NCI-H128 (cell line): ENCODE measurements around the gene MOGAT3.

Source experiments
- DNase-seq: peaks from one replicate; lab custom pipeline; 2025; ENCODE audit not compliant: unreplicated experiment; lab: John Stamatoyannopoulos, UW

Gene MOGAT3, protein sequence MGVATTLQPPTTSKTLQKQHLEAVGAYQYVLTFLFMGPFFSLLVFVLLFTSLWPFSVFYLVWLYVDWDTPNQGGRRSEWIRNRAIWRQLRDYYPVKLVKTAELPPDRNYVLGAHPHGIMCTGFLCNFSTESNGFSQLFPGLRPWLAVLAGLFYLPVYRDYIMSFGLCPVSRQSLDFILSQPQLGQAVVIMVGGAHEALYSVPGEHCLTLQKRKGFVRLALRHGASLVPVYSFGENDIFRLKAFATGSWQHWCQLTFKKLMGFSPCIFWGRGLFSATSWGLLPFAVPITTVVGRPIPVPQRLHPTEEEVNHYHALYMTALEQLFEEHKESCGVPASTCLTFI

DNA sequence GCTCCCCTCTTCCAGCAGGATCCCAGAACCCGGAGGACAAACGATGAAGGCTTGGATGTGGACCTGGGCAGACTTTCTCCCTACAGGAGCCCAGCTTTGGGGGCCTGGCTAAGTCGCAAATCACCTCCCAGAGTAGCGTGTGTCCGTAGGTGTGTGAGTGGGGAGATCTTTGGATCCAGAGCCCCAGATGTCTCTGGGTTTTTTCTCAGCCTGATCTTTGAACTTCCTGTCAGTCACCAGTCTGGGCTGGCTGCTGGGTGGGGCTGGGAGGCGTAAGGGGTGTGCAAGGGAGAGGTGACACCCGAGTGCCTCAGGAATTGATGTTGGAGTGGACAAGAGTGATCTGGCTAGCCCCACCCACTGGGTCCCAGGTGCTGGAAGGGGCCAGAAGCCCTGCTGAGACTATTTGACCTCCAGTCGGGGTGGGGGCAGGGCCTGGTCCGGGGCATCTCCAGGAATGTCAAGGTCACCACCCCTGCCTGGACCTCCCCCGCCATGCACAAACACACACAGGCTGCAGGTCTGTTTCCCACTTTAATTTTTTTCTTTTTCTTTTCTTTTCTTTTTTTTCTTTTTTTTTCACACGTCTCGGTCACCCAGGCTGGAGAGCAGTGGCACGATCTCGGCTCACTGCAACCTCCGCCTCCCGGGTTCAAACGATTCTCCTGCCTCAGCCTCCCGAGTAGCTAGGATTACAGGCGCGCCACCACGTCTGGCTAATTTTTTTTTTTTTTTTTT is at the start of gene MOGAT3:
MOGAT3 (minus strand) TSS at position 175 of the 738 bp plus-strand sequence. CDS start 182 bp downstream, outside the sequence.
- no peak for DNase-seq

DNA sequence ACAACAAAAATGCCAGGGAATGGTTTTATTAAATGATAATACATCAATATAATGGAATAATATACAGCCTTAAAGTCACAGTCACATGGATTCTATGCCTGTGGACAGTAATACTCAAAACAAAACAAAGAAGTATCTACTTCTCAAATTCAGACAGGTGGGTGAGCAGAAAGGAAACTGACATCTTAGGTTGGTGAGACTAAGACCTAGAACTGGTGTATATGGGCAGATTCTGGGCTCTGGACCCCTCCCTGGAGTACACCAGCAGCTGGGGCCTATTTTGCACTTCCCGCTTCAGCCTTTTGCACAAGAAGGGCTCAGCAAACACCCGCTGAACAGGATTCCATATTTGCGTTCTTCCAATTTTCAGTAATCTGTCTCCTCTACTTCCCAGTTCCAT is 49.5 kb upstream of the MOGAT3 start:
- DNase-seq = no peak

- no peak for DNase-seq
These were observed 47.4 kb upstream of the MOGAT3 start for GRCh38 chr7:101248276-101248675.

DNA sequence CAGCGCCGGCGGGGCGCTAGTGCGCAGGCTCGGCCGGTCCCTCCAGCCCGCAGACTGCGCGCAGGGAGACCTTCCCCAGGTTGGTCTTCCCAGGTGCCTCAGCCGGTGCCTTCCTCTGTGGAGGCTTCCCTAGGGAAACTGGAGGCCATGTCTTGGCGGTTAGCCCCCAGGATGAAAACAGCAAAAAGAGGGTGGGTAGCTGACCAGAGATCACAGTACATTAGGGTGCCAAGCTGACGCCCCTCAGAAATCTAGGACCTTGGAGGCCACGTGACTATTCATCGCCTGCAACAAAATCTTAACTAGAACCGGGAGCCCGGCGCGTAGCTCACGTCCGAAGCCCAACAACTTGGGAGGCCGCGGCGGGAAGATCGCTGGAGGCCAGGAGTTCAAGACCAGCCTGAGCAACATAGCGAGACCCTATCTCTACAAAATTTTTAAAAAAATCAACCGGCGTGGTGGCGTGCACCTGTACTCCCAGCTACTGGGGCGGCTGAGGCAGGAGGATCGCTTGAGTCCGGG is 44.4 kb upstream of the MOGAT3 start:
- no peak for DNase-seq

DNA sequence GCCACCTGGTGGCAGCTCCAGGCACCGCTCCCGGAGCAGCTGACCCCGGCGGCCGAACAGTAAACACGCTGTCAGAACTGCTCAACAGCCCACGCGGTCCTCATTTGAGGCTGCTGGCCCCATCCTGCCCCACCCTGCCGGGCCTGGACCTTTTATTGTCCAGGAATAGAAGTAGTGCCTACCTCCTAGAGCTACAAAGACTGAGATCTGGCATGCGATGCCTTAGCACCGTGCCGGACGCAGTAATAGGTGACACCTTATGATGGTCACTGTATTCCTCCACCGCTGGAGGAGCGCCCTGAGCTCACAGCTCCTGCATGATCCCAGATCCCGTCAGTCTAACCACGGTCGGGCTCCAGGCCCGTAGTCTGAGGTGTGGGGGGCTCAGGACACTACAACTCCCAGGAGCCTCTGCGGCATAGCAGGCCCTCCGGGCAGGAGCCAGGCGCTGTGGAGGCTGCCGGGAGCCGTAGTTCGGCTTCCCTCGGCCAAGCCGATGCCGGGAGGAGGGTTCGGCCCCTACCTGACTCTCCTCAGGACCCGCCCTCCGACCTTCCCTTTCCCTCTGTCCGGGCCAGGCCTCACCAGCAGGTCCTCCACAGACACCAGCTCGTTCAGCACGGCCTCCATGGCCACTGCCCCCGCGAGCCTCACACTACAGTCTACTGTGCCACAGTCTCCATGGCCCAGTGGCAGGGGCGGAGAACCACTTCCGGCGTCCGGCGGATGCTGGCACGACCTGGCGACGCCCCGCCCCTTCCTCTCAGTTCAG is 43.7 kb upstream of the MOGAT3 start, which contains the start of gene FIS1:
FIS1 (minus strand) TSS at position 707 of the 772 bp plus-strand sequence; CDS start at position 630, 77 bp downstream.
- peak; percentile 79 for DNase-seq

DNA sequence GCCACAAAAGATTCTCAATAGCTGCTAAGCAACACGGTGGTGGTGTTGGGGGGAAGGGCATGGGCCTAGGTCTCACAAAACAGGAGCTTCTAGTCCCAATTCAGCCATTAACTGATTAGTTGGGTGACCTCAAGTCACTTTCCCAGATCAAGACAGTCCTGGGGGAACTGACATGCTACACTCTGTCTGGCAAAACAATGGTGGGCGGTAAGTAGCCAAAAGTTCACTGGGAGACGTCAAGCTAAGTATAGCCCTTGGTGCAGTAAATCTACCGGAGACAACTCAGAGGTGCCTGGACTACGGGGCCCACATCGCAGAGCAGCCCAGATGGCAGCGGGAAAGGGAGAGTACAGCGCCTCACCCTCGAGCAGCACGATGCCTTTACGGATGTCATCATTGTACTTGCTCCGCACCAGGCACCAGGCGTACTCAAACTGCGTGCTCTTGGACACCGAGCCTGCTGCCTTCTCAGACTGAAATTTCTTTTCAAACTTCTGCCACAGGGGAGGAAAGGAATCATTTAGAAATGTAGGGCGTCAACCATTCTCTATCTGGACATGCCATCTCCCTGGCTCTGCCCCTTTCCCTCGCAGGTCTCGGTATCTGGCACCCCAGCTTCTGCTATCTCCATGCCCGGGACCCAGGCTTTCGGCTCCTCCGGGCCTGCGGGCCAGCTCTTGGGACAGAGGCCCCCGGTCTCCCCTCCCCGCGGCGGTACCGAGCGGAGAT is 43.0 kb upstream of the MOGAT3 start:
- no peak for DNase-seq

GRCh38 chr7:101241443-101242349 is 40.9 kb upstream of the MOGAT3 start:
- no peak for DNase-seq

DNA sequence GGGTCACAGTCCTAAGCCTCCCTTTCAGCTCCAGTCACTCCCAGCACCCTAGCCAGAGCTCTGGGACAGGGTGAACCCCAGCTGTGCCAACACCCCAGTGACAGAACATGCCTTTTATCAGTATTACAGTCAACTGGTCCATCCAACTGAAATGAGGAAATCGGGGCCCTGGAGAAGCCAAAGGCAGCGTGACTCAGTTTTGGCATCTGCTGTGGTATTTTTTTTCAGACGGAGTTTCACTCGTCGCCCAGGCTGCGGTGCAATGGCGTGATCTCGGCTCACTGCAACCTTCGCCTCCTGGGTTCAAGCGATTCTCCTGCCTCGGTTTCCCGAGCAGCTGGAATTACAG is 40.2 kb upstream of the MOGAT3 start:
- no peak for DNase-seq

DNA sequence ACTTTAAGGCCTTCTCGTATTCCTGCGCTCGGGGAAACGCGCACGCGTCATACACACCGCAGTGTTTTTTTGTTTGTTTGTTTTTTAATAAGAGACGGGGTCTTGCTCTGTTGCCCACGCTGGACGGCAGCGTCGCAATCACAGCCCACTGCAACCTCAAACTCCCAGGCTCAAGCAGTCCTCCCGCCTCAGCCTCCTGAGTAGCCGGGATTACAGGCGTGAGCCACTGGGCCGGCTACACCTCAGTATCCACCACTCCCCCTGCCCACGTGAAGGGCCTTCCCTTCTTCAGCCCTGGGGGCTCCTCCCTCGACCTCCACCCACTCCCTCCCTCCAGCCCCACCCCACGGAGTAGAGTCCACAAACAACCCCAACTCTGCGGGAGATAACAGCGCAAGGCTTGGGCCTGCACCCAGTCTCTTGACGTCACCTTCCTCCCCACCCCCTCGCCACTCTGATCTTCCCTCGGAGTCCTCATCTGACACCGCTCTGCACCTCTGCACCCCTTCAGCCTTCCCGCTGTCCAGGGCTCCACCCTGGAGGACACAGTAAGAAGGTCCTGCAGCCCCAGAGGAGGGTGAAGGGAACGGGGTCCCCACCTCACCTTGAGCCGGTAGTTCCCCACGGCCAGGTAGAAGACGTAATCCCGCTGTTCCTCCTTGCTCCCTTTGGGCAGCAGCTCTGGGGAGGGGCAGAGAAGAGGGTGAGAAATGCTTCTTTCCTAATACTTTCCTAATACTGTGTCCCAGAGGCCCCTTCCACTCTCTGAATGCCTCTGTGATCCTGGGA is 39.6 kb upstream of the MOGAT3 start:
- no peak for DNase-seq

DNA sequence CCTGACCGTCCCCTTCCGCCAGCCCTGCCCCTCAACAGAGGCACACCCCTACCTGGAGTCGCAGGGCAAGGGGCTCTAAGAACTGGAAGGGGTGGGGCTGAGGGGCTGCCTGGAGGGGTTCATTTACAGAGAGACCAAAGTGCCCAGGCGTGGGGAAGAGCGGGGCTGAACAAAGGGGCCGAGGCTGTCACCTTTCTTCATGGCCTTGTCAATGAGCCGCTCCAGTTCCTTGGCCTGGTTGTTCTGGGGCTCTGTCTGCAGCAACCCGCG is 39.0 kb upstream of the MOGAT3 start:
- no peak for DNase-seq

- DNase-seq = no peak
These were observed 38.5 kb upstream of the MOGAT3 start for GRCh38 chr7:101239191-101239950.

- no peak for DNase-seq
These were observed 37.7 kb upstream of the MOGAT3 start for GRCh38 chr7:101238226-101239182.

GRCh38 chr7:101237206-101238067 is 36.6 kb upstream of the MOGAT3 start, which contains the start of gene CLDN15:
Gene CLDN15 (minus strand): TSS chr7:101237802. CDS start chr7:101237581, 221 bp downstream.
- DNase-seq = no peak

DNA sequence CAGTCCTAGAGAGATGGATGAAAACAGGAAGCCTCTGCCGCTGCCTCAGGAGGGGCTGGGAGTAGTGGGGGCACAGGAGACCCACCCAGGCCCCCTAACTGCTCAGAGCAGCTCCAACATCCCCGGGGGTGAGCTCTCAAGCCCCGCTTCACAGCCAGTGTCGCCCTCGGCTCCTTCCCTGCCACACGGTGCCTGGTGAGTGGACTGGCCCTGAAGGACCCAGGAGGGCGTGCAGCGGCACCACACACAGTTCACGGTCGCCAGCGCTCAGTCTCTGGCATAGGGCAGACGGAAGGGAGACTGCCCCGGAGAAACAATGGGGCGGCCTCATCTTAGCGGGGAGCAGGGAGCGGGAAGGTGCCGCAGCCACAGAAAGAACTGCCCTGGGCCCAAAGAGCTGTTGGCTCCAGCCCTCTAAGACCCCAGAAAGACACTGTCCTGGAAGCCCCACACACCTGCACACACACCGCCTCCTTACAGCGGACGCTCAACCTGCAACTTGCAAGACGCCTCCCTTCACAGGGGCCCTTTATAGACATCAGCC is 35.5 kb upstream of the MOGAT3 start:
- DNase-seq = no peak

DNA sequence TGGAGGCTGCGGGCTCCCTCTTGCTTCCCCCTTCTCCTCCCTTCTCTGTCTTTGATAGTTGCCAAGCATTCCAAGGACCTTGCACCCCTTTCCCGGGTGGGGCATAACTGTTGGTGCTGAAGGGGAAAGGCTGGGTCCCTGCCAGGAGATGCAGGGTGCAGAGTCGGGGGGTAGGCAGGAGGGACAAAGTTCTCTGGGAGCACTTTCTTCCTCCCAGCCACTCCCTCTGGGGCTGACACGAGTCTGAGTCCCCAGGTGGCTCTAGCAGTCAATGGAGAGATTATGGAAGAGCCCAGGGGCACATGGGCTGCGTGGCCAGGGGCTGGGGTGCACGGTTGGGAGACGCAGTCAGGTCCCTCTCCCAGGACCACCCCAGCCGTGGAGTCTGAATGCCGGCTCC is 34.7 kb upstream of the MOGAT3 start:
- no peak for DNase-seq

DNA sequence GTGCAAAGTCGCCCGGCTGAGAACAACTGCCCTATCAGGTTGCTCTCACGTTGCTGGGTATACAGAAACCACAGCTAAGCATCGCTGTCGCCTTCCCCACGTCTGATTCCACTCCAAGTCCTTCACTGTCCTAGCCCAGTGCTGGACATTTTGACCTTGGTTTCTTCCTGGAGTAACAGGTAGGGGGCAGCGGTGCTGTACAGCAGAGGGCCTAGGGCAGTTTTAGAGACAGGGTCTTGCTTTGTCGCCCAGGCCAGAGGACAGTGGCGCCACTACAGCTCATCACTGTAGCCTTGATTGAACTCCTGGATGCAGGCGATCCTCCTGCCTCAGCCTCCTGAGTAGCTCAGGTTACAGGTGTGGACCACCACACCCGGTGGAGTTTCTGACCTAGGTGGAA is 34.2 kb upstream of the MOGAT3 start:
- DNase-seq = no peak
